Osteocyte (in vitro differentiated cells): Measurements from ENCODE around the gene PEDS1. TPM values are rescaled to one million over a fixed set of nuclear protein-coding genes. Genes with fewer than 3 reads are reported as not detected.

Experiments used
- DNase-seq: peaks from one replicate; pipeline ENCODE4 v3.0.0; 2021; ENCODE audit warnings: mixed read lengths; ENCODE audit not compliant: unreplicated experiment; ENCODE audit errors: extremely low spot score
- H3K27ac Mint-ChIP-seq: one replicate; pipeline ENCODE4 v1.8.0; 2021; ENCODE audit warnings: mild to moderate bottlenecking, mixed read lengths; ENCODE audit not compliant: unreplicated experiment
- H3K27me3 Mint-ChIP-seq: one replicate; pipeline ENCODE4 v1.8.0; 2021; ENCODE audit warnings: mixed read lengths; ENCODE audit not compliant: unreplicated experiment
- H3K36me3 Mint-ChIP-seq: one replicate; pipeline ENCODE4 v1.8.0; 2021; ENCODE audit warnings: mixed read lengths; ENCODE audit not compliant: unreplicated experiment
- H3K4me1 Mint-ChIP-seq: one replicate; pipeline ENCODE4 v1.8.0; 2021; ENCODE audit warnings: mixed read lengths; ENCODE audit not compliant: unreplicated experiment
- H3K4me3 Mint-ChIP-seq: one replicate; pipeline ENCODE4 v1.8.0; 2021; ENCODE audit warnings: mild to moderate bottlenecking, moderate library complexity, mixed read lengths; ENCODE audit not compliant: unreplicated experiment
- H3K9me3 Mint-ChIP-seq: one replicate; pipeline ENCODE4 v1.8.0; 2021; ENCODE audit warnings: mixed read lengths; ENCODE audit not compliant: unreplicated experiment
- CTCF ChIP-seq: fragments of 200-600 bp; sonication (generic); IDR thresholded peaks from 2 replicates; pipeline ENCODE4 v1.5.0; 2021; ENCODE audit warnings: antibody characterized with exemption, mild to moderate bottlenecking, moderate library complexity
- total RNA-seq: library from RNA; stranded (reverse); gene quantifications from 2 replicates; pipeline ENCODE4 v1.2.1, GENCODE V29; 2021

Gene PEDS1
- total RNA-seq, 1 donor from 2014 or later: 61.2 TPM

GRCh38 chr20:50198716-50199115, 45.2 kb upstream of the PEDS1 start:
- TF ChIP-seq CTCF: no peak
- Mint-ChIP-seq H3K36me3 (peaks cover 16% of the 10 kb centered on the region), H3K27me3 (no peaks in the 10 kb centered on the region), H3K4me3 (no peak overlapping the region), H3K4me1 (peaks cover 19% of the 10 kb centered on the region), H3K27ac (no peak overlapping the region), H3K9me3 (peaks cover 15% of the 10 kb centered on the region)
- DNase-seq: no peak

GRCh38 chr20:50198180-50198666, 44.7 kb upstream of the PEDS1 start:
- peaks cover 15% of the 10 kb centered on the region for H3K36me3 Mint-ChIP-seq
- DNase-seq: no peak
- H3K27ac Mint-ChIP-seq: no peak overlapping the region
- peaks cover 11% of the 10 kb centered on the region for H3K9me3 Mint-ChIP-seq
- H3K4me1 Mint-ChIP-seq: peaks cover 24% of the 10 kb centered on the region
- no peak overlapping the region for H3K4me3 Mint-ChIP-seq
- H3K27me3 Mint-ChIP-seq: no peaks in the 10 kb centered on the region
- TF ChIP-seq CTCF: no peak

GRCh38 chr20:50197463-50198179, 44.1 kb upstream of the PEDS1 start:
- Mint-ChIP-seq H3K4me3 (no peak overlapping the region), H3K27me3 (no peaks in the 10 kb centered on the region), H3K36me3 (peaks cover 19% of the 10 kb centered on the region), H3K27ac (peak overlapping the region; percentile 52), H3K4me1 (peaks cover 29% of the 10 kb centered on the region), H3K9me3 (peaks cover 5% of the 10 kb centered on the region)
- TF ChIP-seq CTCF: no peak
- no peak for DNase-seq

- TF ChIP-seq CTCF: no peak
- H3K9me3 Mint-ChIP-seq: peaks cover 5% of the 10 kb centered on the region
- no peak overlapping the region for H3K4me3 Mint-ChIP-seq
- no peak for DNase-seq
- peaks cover 29% of the 10 kb centered on the region for H3K4me1 Mint-ChIP-seq
- H3K36me3 Mint-ChIP-seq: peaks cover 24% of the 10 kb centered on the region
- H3K27me3 Mint-ChIP-seq: no peaks in the 10 kb centered on the region
- H3K27ac Mint-ChIP-seq: peak overlapping the region; percentile 52
These were observed 43.4 kb upstream of the PEDS1 start for GRCh38 chr20:50196896-50197295.

GRCh38 chr20:50196248-50196647, 42.7 kb upstream of the PEDS1 start:
- no peaks in the 10 kb centered on the region for H3K27me3 Mint-ChIP-seq
- H3K4me3 Mint-ChIP-seq: no peak overlapping the region
- no peak for TF ChIP-seq CTCF
- peaks cover 24% of the 10 kb centered on the region for H3K36me3 Mint-ChIP-seq
- peaks cover 29% of the 10 kb centered on the region for H3K4me1 Mint-ChIP-seq
- H3K27ac Mint-ChIP-seq: no peak overlapping the region
- no peak for DNase-seq
- peaks cover 5% of the 10 kb centered on the region for H3K9me3 Mint-ChIP-seq
